ENCODE results near the gene HDDC3. TPM values are rescaled to one million over a fixed set of nuclear protein-coding genes. Genes with fewer than 3 reads are reported as not detected.

HDDC3 gene
- total RNA-seq, 6 experiments from 2014 or later: 8.8 to 17.6 (median 11.5) TPM

DNA sequence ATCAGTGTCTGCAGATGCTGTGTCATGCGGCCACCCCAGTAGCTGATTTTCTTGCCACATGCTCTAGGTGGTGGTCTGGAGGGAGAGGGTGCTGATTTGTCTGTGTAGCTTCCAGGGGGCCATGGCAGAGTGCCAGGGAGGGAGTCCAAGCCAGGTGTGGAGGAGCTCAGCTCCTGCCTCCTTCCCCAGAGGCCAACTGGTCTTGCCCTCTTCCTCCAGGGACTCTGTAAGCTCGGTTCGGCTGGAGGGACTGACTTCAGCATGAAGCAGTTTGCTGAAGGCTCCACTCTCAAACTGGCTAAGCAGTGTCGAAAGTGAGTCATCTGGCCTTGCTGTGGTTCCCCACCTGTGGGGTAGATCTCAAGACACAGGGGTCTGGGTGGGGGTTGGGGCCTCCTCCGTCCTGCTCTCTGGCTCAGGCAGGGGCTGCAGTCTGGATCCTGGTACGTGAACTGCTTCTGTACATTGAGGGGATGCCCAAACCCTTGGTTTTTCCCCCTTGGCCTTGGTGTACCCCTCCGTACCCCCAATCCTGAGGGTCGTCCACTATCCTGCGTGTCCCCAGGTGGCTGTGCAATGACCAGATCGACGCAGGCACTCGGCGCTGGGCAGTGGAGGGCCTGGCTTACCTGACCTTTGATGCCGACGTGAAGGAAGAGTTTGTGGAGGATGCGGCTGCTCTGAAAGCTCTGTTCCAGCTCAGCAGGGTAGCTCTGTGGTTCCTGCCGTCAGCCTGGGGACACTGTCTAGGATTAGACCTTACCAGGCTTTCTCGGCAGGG lies 15.4 kb upstream of the HDDC3 start:
- Histone ChIP-seq H3K27ac (no peak overlapping the region), H3K9me3 (no peaks in the 10 kb centered on the region), H3K4me1 (no peaks in the 10 kb centered on the region), H3K27me3 (no peaks in the 10 kb centered on the region), H3K4me3 (no peak overlapping the region), H3K36me3 (peaks cover 0 to 74% (median 30%) of the 10 kb centered on the region in 4 donors)
- intact Hi-C loops (cut with DNase I): no loop called here
- DNase-seq (no peak), ATAC-seq (no peak)
- no peak for TF ChIP-seq POLR2A (IDR thresholded peaks at IDR 0.05)
- TF ChIP-seq, protein P1, sequence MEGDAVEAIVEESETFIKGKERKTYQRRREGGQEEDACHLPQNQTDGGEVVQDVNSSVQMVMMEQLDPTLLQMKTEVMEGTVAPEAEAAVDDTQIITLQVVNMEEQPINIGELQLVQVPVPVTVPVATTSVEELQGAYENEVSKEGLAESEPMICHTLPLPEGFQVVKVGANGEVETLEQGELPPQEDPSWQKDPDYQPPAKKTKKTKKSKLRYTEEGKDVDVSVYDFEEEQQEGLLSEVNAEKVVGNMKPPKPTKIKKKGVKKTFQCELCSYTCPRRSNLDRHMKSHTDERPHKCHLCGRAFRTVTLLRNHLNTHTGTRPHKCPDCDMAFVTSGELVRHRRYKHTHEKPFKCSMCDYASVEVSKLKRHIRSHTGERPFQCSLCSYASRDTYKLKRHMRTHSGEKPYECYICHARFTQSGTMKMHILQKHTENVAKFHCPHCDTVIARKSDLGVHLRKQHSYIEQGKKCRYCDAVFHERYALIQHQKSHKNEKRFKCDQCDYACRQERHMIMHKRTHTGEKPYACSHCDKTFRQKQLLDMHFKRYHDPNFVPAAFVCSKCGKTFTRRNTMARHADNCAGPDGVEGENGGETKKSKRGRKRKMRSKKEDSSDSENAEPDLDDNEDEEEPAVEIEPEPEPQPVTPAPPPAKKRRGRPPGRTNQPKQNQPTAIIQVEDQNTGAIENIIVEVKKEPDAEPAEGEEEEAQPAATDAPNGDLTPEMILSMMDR (IDR thresholded peaks at IDR 0.05): no peak
- 100% methylated on average over 2 of the region's 18 CpGs for WGBS (ENCODE audit: insufficient coverage, low coverage, low lambda C conversion rate, missing lambda C conversion rate)

DNA sequence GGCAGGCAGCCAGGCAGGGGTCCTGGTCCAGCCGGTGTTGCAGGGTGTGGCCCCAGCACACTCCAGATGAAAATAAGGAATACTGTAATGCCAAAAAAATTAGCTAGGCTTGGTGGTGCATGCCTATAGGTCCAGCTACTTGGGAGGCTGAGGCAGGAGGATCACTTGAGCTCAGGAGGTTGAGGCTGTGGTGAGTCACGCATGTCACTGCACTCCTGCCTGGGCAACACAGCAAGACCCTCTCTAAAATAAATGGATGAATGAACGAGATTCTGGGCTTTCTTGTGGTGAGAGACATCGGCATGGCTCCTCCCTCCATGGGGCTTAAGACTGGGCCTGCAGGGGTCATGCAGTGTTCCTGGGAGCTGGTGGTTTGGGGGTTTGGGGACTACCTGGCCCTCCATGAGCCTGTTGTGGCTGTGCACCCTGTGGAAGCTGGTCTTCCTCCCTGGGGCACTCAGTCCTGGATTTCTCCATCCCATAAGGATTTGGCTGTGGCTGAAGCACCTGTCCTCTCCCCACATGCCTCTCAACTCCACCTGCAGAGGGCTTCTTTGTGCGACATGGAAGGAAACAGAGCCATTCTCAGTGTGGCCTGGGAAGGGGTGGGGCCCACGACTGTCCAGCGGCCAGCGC lies 14.7 kb upstream of the HDDC3 start:
- no peak for TF ChIP-seq POLR2A (IDR thresholded peaks at IDR 0.05)
- TF ChIP-seq, protein P1 (IDR thresholded peaks at IDR 0.05): no peak
- H3K27me3 ChIP-seq: no peaks in the 10 kb centered on the region
- H3K4me1 ChIP-seq: no peaks in the 10 kb centered on the region
- H3K4me3 ChIP-seq: no peak overlapping the region
- intact Hi-C loops (cut with DNase I): no loop called here
- no peak overlapping the region for H3K27ac ChIP-seq
- DNase-seq (no peak), ATAC-seq (no peak)
- 88% methylated on average over 4 of the region's 8 CpGs for WGBS (ENCODE audit: insufficient coverage, low coverage, low lambda C conversion rate, missing lambda C conversion rate)
- peaks cover 0 to 78% (median 36%) of the 10 kb centered on the region in 4 donors for H3K36me3 ChIP-seq
- no peaks in the 10 kb centered on the region for H3K9me3 ChIP-seq

- ATAC-seq: peak in 1 of 4 donors; percentile 14
- H3K27ac ChIP-seq: no peak overlapping the region
- intact Hi-C loops (cut with DNase I): no loop called here
Observed at GRCh38 chr15:90946538-90946937, 14.2 kb upstream of the HDDC3 start.

DNA sequence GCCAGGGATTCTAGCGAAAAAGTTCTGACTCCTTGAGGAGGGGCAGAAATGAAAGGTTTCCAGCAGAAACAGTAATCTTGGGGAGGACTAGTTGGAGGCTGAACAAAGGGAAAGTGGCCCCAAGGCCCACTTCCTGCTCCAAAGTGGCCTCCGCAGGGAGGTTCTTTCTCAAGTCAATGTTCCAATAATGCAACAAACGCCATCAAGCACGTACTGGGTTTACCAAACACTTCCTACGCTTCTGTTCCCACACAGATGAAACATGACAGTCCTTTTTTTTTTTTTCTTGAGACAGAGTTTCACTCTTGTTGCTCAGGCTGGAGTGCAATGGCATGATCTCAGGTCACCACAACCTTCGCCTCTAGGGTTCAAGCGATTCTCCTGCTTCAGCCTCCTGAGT lies 12.7 kb upstream of the HDDC3 start:
- ATAC-seq: no peak
- TF ChIP-seq POLR2A (IDR thresholded peaks at IDR 0.05): no peak
- TF ChIP-seq, protein P1 (IDR thresholded peaks at IDR 0.05): no peak
- Histone ChIP-seq H3K36me3 (peaks cover 0 to 83% (median 46%) of the 10 kb centered on the region in 4 donors), H3K4me3 (no peak overlapping the region), H3K9me3 (no peaks in the 10 kb centered on the region), H3K4me1 (no peaks in the 10 kb centered on the region), H3K27me3 (no peaks in the 10 kb centered on the region), H3K27ac (no peak overlapping the region)
- intact Hi-C loops (cut with DNase I): no loop called here
- WGBS (ENCODE audit: insufficient coverage, low coverage, low lambda C conversion rate, missing lambda C conversion rate): 87% methylated on average over 5 of the region's 7 CpGs
- DNase-seq: peak in 1 of 3 donors; percentile 11

More at GRCh38 chr15:90946538-90946937, 14.2 kb upstream of the HDDC3 start:
- no peaks in the 10 kb centered on the region for H3K4me1 ChIP-seq
- H3K36me3 ChIP-seq: peaks cover 0 to 83% (median 38%) of the 10 kb centered on the region in 4 donors
- 90% methylated on average over 8 of the region's 16 CpGs for WGBS (ENCODE audit: insufficient coverage, low coverage, low lambda C conversion rate, missing lambda C conversion rate)
- peak in 1 of 3 donors; percentile 44 for DNase-seq
- no peaks in the 10 kb centered on the region for H3K27me3 ChIP-seq
- H3K4me3 ChIP-seq: no peak overlapping the region
- no peaks in the 10 kb centered on the region for H3K9me3 ChIP-seq
- no peak for TF ChIP-seq POLR2A (IDR thresholded peaks at IDR 0.05)
- TF ChIP-seq, protein P1 (IDR thresholded peaks at IDR 0.05): no peak

Data from right lobe of liver (tissue), 6 donors.